C1 segment of cervical spinal cord (tissue), 14 donors: ENCODE measurements around the gene NADK2.

ENCODE experiments used
- DNase-seq, 14 donors: peaks; one replicate each; lab custom pipeline; 2025; lab: John Stamatoyannopoulos, UW

NADK2 gene

GRCh38 chr5:36164461-36164860 is 77.3 kb downstream of the NADK2 start:
- DNase-seq: no peak

GRCh38 chr5:36162810-36163486 is 78.8 kb downstream of the NADK2 start:
- DNase-seq: peak in 4 of 14 donors; percentile 11 to 39 (median 26)

GRCh38 chr5:36161361-36161760 is 80.4 kb downstream of the NADK2 start:
- no peak for DNase-seq

GRCh38 chr5:36160617-36161016 is 81.1 kb downstream of the NADK2 start:
- DNase-seq: no peak

- DNase-seq: no peak
These were observed 83.6 kb downstream of the NADK2 start for GRCh38 chr5:36158144-36158543.

GRCh38 chr5:36156619-36157018 is 85.1 kb downstream of the NADK2 start:
- no peak for DNase-seq

- DNase-seq: no peak
These were observed 85.6 kb downstream of the NADK2 start for GRCh38 chr5:36156121-36156601.

GRCh38 chr5:36155291-36155690 is 86.4 kb downstream of the NADK2 start:
- DNase-seq: no peak

GRCh38 chr5:36153726-36154125 is 88.0 kb downstream of the NADK2 start:
- DNase-seq: no peak

- no peak for DNase-seq
These were observed 88.4 kb downstream of the NADK2 start for GRCh38 chr5:36153298-36153677.

GRCh38 chr5:36152324-36153297 is 89.1 kb downstream of the NADK2 start:
- peak in 1 of 14 donors; percentile 38 for DNase-seq

- peak; percentile 89 to 98 (median 96) for DNase-seq
These were observed 90.0 kb downstream of the NADK2 start, which contains the start of the genes LMBRD2 and SKP2 for GRCh38 chr5:36151434-36152323. Gene LMBRD2 (minus strand): TSS chr5:36151887. CDS start chr5:36143349, 8,538 bp downstream. Gene SKP2 (plus strand): TSS chr5:36152111. CDS start chr5:36152263, 152 bp downstream.

GRCh38 chr5:36150676-36151433 is 90.9 kb downstream of the NADK2 start:
- peak in 4 of 14 donors; percentile 18 to 50 (median 30) for DNase-seq

- DNase-seq: no peak
These were observed 94.0 kb downstream of the NADK2 start for GRCh38 chr5:36147681-36148080.

GRCh38 chr5:36146390-36146789 is 95.3 kb downstream of the NADK2 start:
- DNase-seq: no peak

GRCh38 chr5:36145311-36145710 is 96.4 kb downstream of the NADK2 start:
- no peak for DNase-seq
